Measurements from ENCODE around the gene CHST9. TPM values are rescaled to one million over a fixed set of nuclear protein-coding genes. Genes with fewer than 3 reads are reported as not detected.

CHST9 gene
- total RNA-seq, 1 donor from 2014 or later: 2.4 TPM

DNA sequence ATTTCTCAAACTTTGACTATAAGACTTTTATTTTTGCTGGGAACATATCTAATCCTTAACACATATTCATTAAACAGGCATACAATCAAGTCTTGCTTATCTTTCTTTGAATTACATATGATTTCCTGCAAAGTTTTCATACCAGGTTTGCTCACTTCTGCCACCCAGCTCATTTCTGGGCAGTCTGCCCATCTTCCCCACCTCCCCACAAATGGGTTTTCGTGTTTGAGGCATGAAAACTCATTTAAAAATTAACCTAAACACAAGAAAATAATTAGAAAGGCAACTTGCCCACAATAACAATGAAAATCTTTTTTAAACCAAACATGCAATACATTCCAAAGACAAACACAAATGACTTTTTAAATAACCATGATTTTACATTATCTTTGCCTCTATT is 3.4 kb downstream of the CHST9 start:
- peaks cover 32% of the 10 kb centered on the region for H3K27me3 Mint-ChIP-seq (ENCODE audit: low read depth)
- H3K27ac Mint-ChIP-seq: no peak overlapping the region
- no peak for DNase-seq (ENCODE audit: low spot score in 2 of 2, unreplicated experiment in 2 of 2)
- H3K36me3 Mint-ChIP-seq: no peaks in the 10 kb centered on the region
- H3K9me3 Mint-ChIP-seq: no peaks in the 10 kb centered on the region
- TF ChIP-seq, protein P1, sequence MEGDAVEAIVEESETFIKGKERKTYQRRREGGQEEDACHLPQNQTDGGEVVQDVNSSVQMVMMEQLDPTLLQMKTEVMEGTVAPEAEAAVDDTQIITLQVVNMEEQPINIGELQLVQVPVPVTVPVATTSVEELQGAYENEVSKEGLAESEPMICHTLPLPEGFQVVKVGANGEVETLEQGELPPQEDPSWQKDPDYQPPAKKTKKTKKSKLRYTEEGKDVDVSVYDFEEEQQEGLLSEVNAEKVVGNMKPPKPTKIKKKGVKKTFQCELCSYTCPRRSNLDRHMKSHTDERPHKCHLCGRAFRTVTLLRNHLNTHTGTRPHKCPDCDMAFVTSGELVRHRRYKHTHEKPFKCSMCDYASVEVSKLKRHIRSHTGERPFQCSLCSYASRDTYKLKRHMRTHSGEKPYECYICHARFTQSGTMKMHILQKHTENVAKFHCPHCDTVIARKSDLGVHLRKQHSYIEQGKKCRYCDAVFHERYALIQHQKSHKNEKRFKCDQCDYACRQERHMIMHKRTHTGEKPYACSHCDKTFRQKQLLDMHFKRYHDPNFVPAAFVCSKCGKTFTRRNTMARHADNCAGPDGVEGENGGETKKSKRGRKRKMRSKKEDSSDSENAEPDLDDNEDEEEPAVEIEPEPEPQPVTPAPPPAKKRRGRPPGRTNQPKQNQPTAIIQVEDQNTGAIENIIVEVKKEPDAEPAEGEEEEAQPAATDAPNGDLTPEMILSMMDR (IDR thresholded peaks at IDR 0.05; ENCODE audit: unreplicated experiment): no peak
- H3K4me1 Mint-ChIP-seq: peaks cover 14% of the 10 kb centered on the region
- no peak overlapping the region for H3K4me3 Mint-ChIP-seq

DNA sequence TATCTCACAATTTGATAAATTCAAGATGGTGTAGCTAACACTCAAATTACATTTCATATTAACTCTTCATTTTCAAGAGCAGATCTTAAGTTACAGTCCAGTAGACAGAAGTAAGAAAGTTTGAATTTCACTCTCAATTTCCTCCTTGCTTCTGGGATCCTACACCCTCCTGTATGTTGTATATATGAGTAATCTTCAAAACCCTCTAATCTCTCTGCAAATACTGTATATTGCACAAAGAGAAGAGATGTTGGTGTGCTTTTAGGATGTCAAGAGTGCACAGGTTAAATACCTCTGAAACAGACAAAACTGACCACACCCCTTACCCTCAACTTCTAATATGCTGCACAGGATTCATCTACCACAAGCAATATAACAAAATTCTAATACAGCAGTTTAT is 6.7 kb downstream of the CHST9 start:
- no peak for DNase-seq (ENCODE audit: low spot score in 2 of 2, unreplicated experiment in 2 of 2)
- Mint-ChIP-seq H3K27me3 (ENCODE audit: low read depth) (peaks cover 7% of the 10 kb centered on the region), H3K27ac (no peak overlapping the region), H3K36me3 (no peaks in the 10 kb centered on the region), H3K4me1 (peaks cover 12% of the 10 kb centered on the region), H3K4me3 (no peak overlapping the region), H3K9me3 (no peaks in the 10 kb centered on the region)
- TF ChIP-seq, protein P1 (IDR thresholded peaks at IDR 0.05; ENCODE audit: unreplicated experiment): no peak

DNA sequence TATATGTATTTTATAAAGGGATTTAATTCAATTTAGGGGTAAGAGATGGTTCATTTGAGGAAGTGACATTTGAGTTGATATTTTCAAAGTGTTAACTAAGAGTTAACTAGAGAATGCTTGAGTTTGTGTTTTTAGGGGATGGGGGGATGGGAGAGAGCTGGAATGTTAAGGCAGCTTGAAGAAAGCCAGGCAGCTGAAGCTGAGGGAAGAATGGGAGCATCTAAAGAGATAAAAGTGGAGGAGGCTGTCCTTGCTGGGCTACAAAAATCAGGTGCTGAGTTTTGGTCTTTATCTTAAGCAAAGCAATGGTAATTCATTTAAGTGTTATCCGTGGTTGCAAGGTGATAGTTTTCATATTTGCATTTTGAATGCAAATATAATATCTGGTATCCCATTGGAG is 9.2 kb downstream of the CHST9 start:
- Mint-ChIP-seq H3K27ac (no peak overlapping the region), H3K4me3 (no peak overlapping the region), H3K36me3 (no peaks in the 10 kb centered on the region), H3K9me3 (no peaks in the 10 kb centered on the region), H3K4me1 (peaks cover 10% of the 10 kb centered on the region), H3K27me3 (ENCODE audit: low read depth) (no peaks in the 10 kb centered on the region)
- TF ChIP-seq, protein P1 (IDR thresholded peaks at IDR 0.05; ENCODE audit: unreplicated experiment): no peak
- DNase-seq (ENCODE audit: low spot score in 2 of 2, unreplicated experiment in 2 of 2): no peak

DNA sequence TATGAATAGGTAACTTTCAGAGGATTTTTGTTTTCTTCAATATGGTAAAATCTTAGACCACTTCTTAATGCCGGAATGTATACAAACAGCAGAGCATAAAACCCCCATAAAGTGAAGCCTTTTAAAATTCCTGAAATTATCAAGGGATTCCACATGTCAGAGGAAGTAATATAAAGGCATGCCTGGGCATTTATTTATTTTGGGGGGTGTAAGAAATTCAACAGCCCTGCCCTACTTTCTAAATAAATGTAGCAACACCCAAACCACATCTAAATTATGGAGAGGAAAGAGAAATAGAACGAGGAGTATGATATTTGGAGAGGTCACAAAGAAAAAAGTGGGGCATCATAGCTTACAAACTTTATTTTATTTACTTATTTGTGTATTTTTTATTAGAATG is 9.9 kb downstream of the CHST9 start:
- TF ChIP-seq, protein P1 (IDR thresholded peaks at IDR 0.05; ENCODE audit: unreplicated experiment): no peak
- Mint-ChIP-seq H3K4me3 (no peak overlapping the region), H3K27me3 (ENCODE audit: low read depth) (no peaks in the 10 kb centered on the region), H3K36me3 (no peaks in the 10 kb centered on the region), H3K4me1 (peaks cover 10% of the 10 kb centered on the region), H3K27ac (no peak overlapping the region), H3K9me3 (no peaks in the 10 kb centered on the region)
- no peak for DNase-seq (ENCODE audit: low spot score in 2 of 2, unreplicated experiment in 2 of 2)

DNA sequence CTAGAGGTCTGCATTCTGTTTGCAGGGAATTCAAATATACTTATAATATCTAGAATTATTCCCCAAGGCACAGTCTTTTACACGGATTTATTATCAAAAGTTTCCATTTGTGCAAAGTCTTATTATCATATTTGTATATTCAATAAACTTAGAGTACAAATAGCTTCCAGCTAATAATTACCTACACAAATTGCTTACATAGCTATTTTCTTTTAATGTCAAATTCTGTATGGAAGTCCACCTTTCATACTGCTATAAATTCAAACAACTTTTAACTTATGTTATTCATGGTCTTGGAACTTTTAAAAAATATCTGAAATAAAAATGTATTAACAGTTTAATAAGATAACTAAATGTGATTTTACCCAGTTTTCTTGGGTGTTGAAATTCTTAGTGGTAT is 13.1 kb downstream of the CHST9 start:
- Mint-ChIP-seq H3K9me3 (peaks cover 4% of the 10 kb centered on the region), H3K4me1 (peaks cover 10% of the 10 kb centered on the region), H3K27me3 (ENCODE audit: low read depth) (no peaks in the 10 kb centered on the region), H3K36me3 (no peaks in the 10 kb centered on the region), H3K4me3 (no peak overlapping the region), H3K27ac (no peak overlapping the region)
- DNase-seq (ENCODE audit: low spot score in 2 of 2, unreplicated experiment in 2 of 2): no peak
- TF ChIP-seq, protein P1 (IDR thresholded peaks at IDR 0.05; ENCODE audit: unreplicated experiment): no peak

DNA sequence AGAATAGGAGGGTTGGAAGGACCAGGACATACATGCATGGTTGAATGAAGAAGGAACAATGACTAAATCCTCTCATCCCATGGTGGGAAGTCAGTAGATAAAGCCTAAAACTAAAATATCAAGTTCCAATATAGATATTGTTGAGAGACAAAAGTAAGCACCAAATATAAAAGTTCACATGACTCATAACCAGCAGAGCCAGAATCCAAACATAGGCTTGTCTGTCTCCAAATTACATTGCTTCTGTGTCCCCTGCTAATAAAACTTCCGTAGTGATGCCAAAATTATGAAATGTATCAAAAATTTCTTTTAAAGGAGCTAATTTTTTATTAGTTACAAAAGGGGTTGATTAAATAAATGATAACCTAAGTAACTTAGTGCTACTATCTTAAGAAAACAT is 19.7 kb downstream of the CHST9 start:
- Mint-ChIP-seq H3K27ac (no peak overlapping the region), H3K9me3 (peaks cover 24% of the 10 kb centered on the region), H3K4me3 (no peak overlapping the region), H3K4me1 (no peaks in the 10 kb centered on the region), H3K36me3 (peaks cover 7% of the 10 kb centered on the region), H3K27me3 (ENCODE audit: low read depth) (no peaks in the 10 kb centered on the region)
- DNase-seq (ENCODE audit: low spot score in 2 of 2, unreplicated experiment in 2 of 2): no peak
- TF ChIP-seq, protein P1 (IDR thresholded peaks at IDR 0.05; ENCODE audit: unreplicated experiment): no peak

Measured in mesothelial cell of epicardium (in vitro differentiated cells).